Measurements from ENCODE around the gene PIGR.

PIGR gene

GRCh38 chr1:206900149-206900548, 46.1 kb downstream of the PIGR start:
- no peak overlapping the region for H3K4me3 ChIP-seq (replicated peaks in 1 of 2; ENCODE audit: low read depth in 2 of 2, low read length in 2 of 2)
- no peak for TF ChIP-seq CTCF (IDR thresholded peaks at IDR 0.05; ENCODE audit: low read depth, low read length)
- no peak for DNase-seq (ENCODE audit: low read depth in 2 of 2)

- H3K4me3 ChIP-seq (replicated peaks in 1 of 2; ENCODE audit: low read depth in 2 of 2, low read length in 2 of 2): no peak overlapping the region
- TF ChIP-seq CTCF (IDR thresholded peaks at IDR 0.05; ENCODE audit: low read depth, low read length): no peak
- DNase-seq (ENCODE audit: low read depth in 2 of 2): peak in 1 of 2 donors; percentile 43
Measured at GRCh38 chr1:206899717-206900116, 46.5 kb downstream of the PIGR start.

- no peak for TF ChIP-seq CTCF (IDR thresholded peaks at IDR 0.05; ENCODE audit: low read depth, low read length)
- H3K4me3 ChIP-seq (replicated peaks in 1 of 2; ENCODE audit: low read depth in 2 of 2, low read length in 2 of 2): no peak overlapping the region
- DNase-seq (ENCODE audit: low read depth in 2 of 2): no peak
Measured at GRCh38 chr1:206898915-206899431, 47.3 kb downstream of the PIGR start.

- peak; percentile 68 to 72 for DNase-seq (ENCODE audit: low read depth in 2 of 2)
- TF ChIP-seq CTCF (IDR thresholded peaks at IDR 0.05; ENCODE audit: low read depth, low read length): no peak
- no peak overlapping the region for H3K4me3 ChIP-seq (replicated peaks in 1 of 2; ENCODE audit: low read depth in 2 of 2, low read length in 2 of 2)
Measured at GRCh38 chr1:206898089-206898914, 48.0 kb downstream of the PIGR start.

GRCh38 chr1:206897175-206897574, 49.1 kb downstream of the PIGR start, which contains the start of gene IL24:
Gene IL24 (plus strand): TSS chr1:206897443. CDS start chr1:206897833, 390 bp downstream.
- DNase-seq (ENCODE audit: low read depth in 2 of 2): peak; percentile 17 to 49
- H3K4me3 ChIP-seq (replicated peaks in 1 of 2; ENCODE audit: low read depth in 2 of 2, low read length in 2 of 2): no peak within 1 kb of the TSS
- TF ChIP-seq CTCF (IDR thresholded peaks at IDR 0.05; ENCODE audit: low read depth, low read length): no peak

GRCh38 chr1:206896261-206896660, 50.0 kb downstream of the PIGR start:
- TF ChIP-seq CTCF (IDR thresholded peaks at IDR 0.05; ENCODE audit: low read depth, low read length): no peak
- H3K4me3 ChIP-seq (replicated peaks in 1 of 2; ENCODE audit: low read depth in 2 of 2, low read length in 2 of 2): no peak overlapping the region

More at GRCh38 chr1:206896261-206896660, 50.0 kb downstream of the PIGR start:
- peak in 1 of 2 donors; percentile 78 for DNase-seq (ENCODE audit: low read depth in 2 of 2)

Data from cardiac fibroblast (primary cell).